ENCODE results near the gene MAEA. TPM values are rescaled to one million over a fixed set of nuclear protein-coding genes. Genes with fewer than 3 reads are reported as not detected.

Gene MAEA
- total RNA-seq, 2 experiments from 2014 or later, result 61.5 to 63.2 TPM

DNA sequence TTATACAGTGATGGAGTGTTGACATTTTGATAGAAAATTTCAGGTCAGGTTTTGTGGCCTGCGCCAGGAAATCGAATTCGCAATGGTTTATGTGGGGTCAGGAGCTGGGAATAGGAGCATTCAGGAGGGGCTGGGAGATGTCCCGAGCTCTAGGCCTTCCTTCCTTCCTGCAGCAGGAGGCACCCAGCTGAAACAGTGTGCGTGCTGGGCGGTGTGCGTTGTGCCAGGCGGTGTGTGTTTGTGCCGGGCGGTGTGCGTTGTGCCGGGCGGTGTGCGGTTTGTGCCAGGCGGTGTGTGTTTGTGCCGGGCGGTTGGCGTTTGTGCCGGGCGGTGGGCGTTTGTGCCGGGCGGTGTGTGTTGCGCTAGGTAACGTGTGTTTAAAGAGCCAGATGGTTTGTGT lies 59.1 kb downstream of the MAEA start:
- POLR2A ChIA-PET, result interaction anchor here (2.4 to 4.0 kb wide), 2 partner anchors 8 to 98 kb away, joined by 10 to 178 read pairs; partner anchors contain the start of gene CTBP1
- intact Hi-C loops (cut with DNase I, micrococcal nuclease), result loop anchor here (5.0 kb wide), 6 partner anchors 41 to 566 kb away; partner anchors contain the start of genes FGFRL1 (in 2 of the 2), GAK (in 1 of the 2), SLBP (in 1 of the 2) and TMEM175 (in 1 of the 2)

GRCh38 chr4:1349359-1350168 lies 59.9 kb downstream of the MAEA start:
- Histone ChIP-seq H3K27ac (ENCODE audit: low read depth in 1 of 2, low read length in 2 of 2) (no peak overlapping the region), H3K4me3 (ENCODE audit: low read length) (no peak overlapping the region), H3K27me3 (ENCODE audit: control insufficient read depth in 1 of 2, insufficient read depth in 2 of 2, low read length in 2 of 2) (no peaks in the 10 kb centered on the region), H3K36me3 (ENCODE audit: insufficient read depth, low read length) (peaks cover 28% of the 10 kb centered on the region), H3K4me1 (ENCODE audit: insufficient read depth, low read length) (peaks cover 46% of the 10 kb centered on the region), H3K9me3 (ENCODE audit: control insufficient read depth in 1 of 2, insufficient read depth in 1 of 2, low read length in 2 of 2) (no peaks in the 10 kb centered on the region)
- Mint-ChIP-seq H3K27ac (peak overlapping the region; percentile 96), H3K4me1 (ENCODE audit: low read depth) (peaks cover 56% of the 10 kb centered on the region), H3K27me3 (no peaks in the 10 kb centered on the region), H3K36me3 (ENCODE audit: low read depth) (peaks cover 33% of the 10 kb centered on the region), H3K9me3 (no peaks in the 10 kb centered on the region), H3K4me3 (peak overlapping the region; percentile 64)
- no peak for TF ChIP-seq CTCF (IDR thresholded peaks at IDR 0.05)
- POLR2A ChIA-PET, result no interaction called here
- CTCF ChIA-PET, result no interaction called here
- ATAC-seq (ENCODE audit: poor library complexity) (no peak), DNase-seq (peak in 1 of 14 experiments; percentile 6)
- intact Hi-C loops (cut with DNase I, micrococcal nuclease), result loop anchor here (2.0 to 5.0 kb wide), 9 partner anchors 42 to 607 kb away; partner anchors contain the start of genes FGFRL1 (in 2 of the 2), GAK (in 1 of the 2), SLBP (in 1 of the 2) and TACC3 (in 1 of the 2)

More for the DNA sequence above, 59.1 kb downstream of the MAEA start:
- Histone ChIP-seq H3K4me1 (ENCODE audit: insufficient read depth, low read length) (peaks cover 46% of the 10 kb centered on the region), H3K27ac (ENCODE audit: low read depth in 1 of 2, low read length in 2 of 2) (no peak overlapping the region), H3K4me3 (ENCODE audit: low read length) (no peak overlapping the region), H3K27me3 (ENCODE audit: control insufficient read depth in 1 of 2, insufficient read depth in 2 of 2, low read length in 2 of 2) (no peaks in the 10 kb centered on the region), H3K9me3 (ENCODE audit: control insufficient read depth in 1 of 2, insufficient read depth in 1 of 2, low read length in 2 of 2) (no peaks in the 10 kb centered on the region), H3K36me3 (ENCODE audit: insufficient read depth, low read length) (peaks cover 21% of the 10 kb centered on the region)
- no peaks in the 10 kb centered on the region for H3K9me3 Mint-ChIP-seq
- CTCF ChIA-PET, result interaction anchor here (1.3 kb wide), 1 partner anchor 81 kb away, joined by 3 read pairs; no protein-coding TSS in a partner anchor
- no peaks in the 10 kb centered on the region for H3K27me3 Mint-ChIP-seq
- TF ChIP-seq CTCF (IDR thresholded peaks at IDR 0.05), result no peak
- peak overlapping the region; percentile 68 for H3K4me3 Mint-ChIP-seq
- ATAC-seq (ENCODE audit: poor library complexity), result no peak
- peak in 1 of 14 experiments; percentile 3 for DNase-seq
- H3K4me1 Mint-ChIP-seq (ENCODE audit: low read depth), result peaks cover 57% of the 10 kb centered on the region
- peak overlapping the region; percentile 96 for H3K27ac Mint-ChIP-seq
- peaks cover 33% of the 10 kb centered on the region for H3K36me3 Mint-ChIP-seq (ENCODE audit: low read depth)

DNA sequence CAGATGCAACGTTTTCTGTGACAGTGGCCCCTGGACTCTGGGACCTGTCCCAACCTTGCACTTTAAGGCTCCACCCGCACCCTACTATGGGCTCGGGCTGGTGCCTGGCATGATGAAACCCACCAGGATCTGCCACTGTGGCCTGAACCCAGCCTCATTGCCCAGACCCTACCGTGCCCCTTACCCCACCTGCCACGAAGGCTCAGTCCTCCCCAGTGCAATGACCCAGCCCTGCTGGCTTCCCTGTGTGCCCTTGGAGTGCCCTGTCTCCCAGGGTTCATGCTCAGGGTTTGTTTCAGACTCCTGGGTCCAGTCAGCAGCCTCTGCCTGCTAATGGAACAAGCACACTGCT lies 60.5 kb downstream of the MAEA start:
- Mint-ChIP-seq H3K4me1 (ENCODE audit: low read depth) (peaks cover 50% of the 10 kb centered on the region), H3K36me3 (ENCODE audit: low read depth) (peaks cover 33% of the 10 kb centered on the region), H3K4me3 (no peak overlapping the region), H3K27me3 (no peaks in the 10 kb centered on the region), H3K27ac (peak overlapping the region; percentile 36), H3K9me3 (no peaks in the 10 kb centered on the region)
- DNase-seq, result no peak
- POLR2A ChIA-PET, result no interaction called here
- Histone ChIP-seq H3K9me3 (ENCODE audit: control insufficient read depth in 1 of 2, insufficient read depth in 1 of 2, low read length in 2 of 2) (no peaks in the 10 kb centered on the region), H3K4me3 (ENCODE audit: low read length) (no peak overlapping the region), H3K27ac (ENCODE audit: low read depth in 1 of 2, low read length in 2 of 2) (no peak overlapping the region), H3K36me3 (ENCODE audit: insufficient read depth, low read length) (peaks cover 34% of the 10 kb centered on the region), H3K27me3 (ENCODE audit: control insufficient read depth in 1 of 2, insufficient read depth in 2 of 2, low read length in 2 of 2) (no peaks in the 10 kb centered on the region), H3K4me1 (ENCODE audit: insufficient read depth, low read length) (peaks cover 40% of the 10 kb centered on the region)
- intact Hi-C loops (cut with DNase I, micrococcal nuclease), result loop anchor here (2.0 to 5.0 kb wide), 3 partner anchors 372 to 608 kb away; partner anchors contain the start of genes TACC3 (in 1 of the 2) and TMEM129 (in 1 of the 2)
- CTCF ChIA-PET, result interaction anchor here (1.7 kb wide), 1 partner anchor 82 kb away, joined by 3 read pairs; no protein-coding TSS in a partner anchor
- TF ChIP-seq CTCF (IDR thresholded peaks at IDR 0.05), result no peak
- no peak for ATAC-seq (ENCODE audit: poor library complexity)
